Panc1 (cell line): ENCODE measurements around the gene TECPR2. TPM values are rescaled to one million over a fixed set of nuclear protein-coding genes. Genes with fewer than 3 reads are reported as not detected.
"Not testable (repeated sequence)": the region's sequence is repeated elsewhere in the genome, so short reads cannot be mapped to it uniquely, and the experiment has no call there.

Source experiments
- ATAC-seq: fragments of 200-7000 bp; cut with Tn5 transposase; 2 replicates; pipeline ENCODE4 v1.9.1; 2020; ENCODE audit warnings: mild to moderate bottlenecking, moderate library complexity
- BruUV-seq: library from RNA; stranded (reverse); fragments of 400-500 nt; replicated peaks from 2 replicates; lab custom pipeline; 2021; lab: Mats Ljungman, UMichigan
- CTCF ChIA-PET: fragments of 300-600 bp; sonication (Branson Sonifier 250); formaldehyde crosslinking; loops from one replicate; lab custom pipeline; 2022; ENCODE audit warnings: antibody characterized with exemption; lab: Charles Lee
- POLR2A ChIA-PET: fragments of 300-600 bp; sonication (Branson Sonifier 250); formaldehyde crosslinking; loops from one replicate; lab custom pipeline; 2022; ENCODE audit warnings: antibody characterized with exemption; lab: Charles Lee
- DNase-seq: peaks from one replicate; pipeline ENCODE4 v3.0.0-alpha.2; 2010; ENCODE audit warnings: low read depth, low spot score
- H3K27ac ChIP-seq: 2 replicates; pipeline ENCODE4 v1.5.1; 2011; ENCODE audit warnings: mild to moderate bottlenecking, low read length, inconsistent platforms
- H3K27me3 ChIP-seq: fragments of 200-500 bp; sonication (Bioruptor generic); 2 replicates; pipeline ENCODE4 v1.6.0; 2014; ENCODE audit warnings: low read length, inconsistent platforms; ENCODE audit not compliant: control insufficient read depth, insufficient read depth
- H3K36me3 ChIP-seq: fragments of 200-500 bp; sonication (Bioruptor generic); 2 replicates; pipeline ENCODE4 v1.5.1; 2014; ENCODE audit warnings: inconsistent platforms, mild to moderate bottlenecking, low read length, moderate library complexity; ENCODE audit not compliant: control insufficient read depth, insufficient read depth
- H3K4me1 ChIP-seq: 2 replicates; pipeline ENCODE4 v1.5.1; 2011; ENCODE audit warnings: inconsistent platforms, mild to moderate bottlenecking, low read length, moderate library complexity; ENCODE audit not compliant: control insufficient read depth, insufficient read depth
- H3K4me3 ChIP-seq, 2 experiments: 2 replicates each; pipeline ENCODE4 v1.5.1; 2011 to 2012; ENCODE audit warnings: low read depth in 2 of 2, low read length in 2 of 2, mild to moderate bottlenecking in 2 of 2, inconsistent platforms in 1 of 2, moderate library complexity in 1 of 2
- H3K9me3 ChIP-seq: fragments of 200-500 bp; sonication (Bioruptor generic); 2 replicates; pipeline ENCODE4 v1.5.1; 2014; ENCODE audit warnings: low read depth, mild to moderate bottlenecking, inconsistent platforms, low read length, moderate library complexity; ENCODE audit not compliant: control insufficient read depth, insufficient read depth
- POLR2AphosphoS5 ChIP-seq: IDR thresholded peaks from 2 replicates; pipeline ENCODE4 v1.6.1; 2012; ENCODE audit warnings: mild to moderate bottlenecking, low read depth, low read length, moderate library complexity
- REST ChIP-seq, 2 experiments: IDR thresholded peaks; 2 replicates each; pipeline ENCODE4 v1.6.1; 2011 to 2012; ENCODE audit warnings: low read depth in 2 of 2, control low read depth in 1 of 2, low read length in 1 of 2, mild to moderate bottlenecking in 1 of 2, moderate library complexity in 1 of 2; ENCODE audit not compliant: insufficient read depth in 1 of 2
- SIN3A ChIP-seq: IDR thresholded peaks from 2 replicates; pipeline ENCODE4 v1.6.1; 2012; ENCODE audit warnings: low read depth, mild to moderate bottlenecking, low read length, moderate library complexity, borderline replicate concordance; ENCODE audit not compliant: insufficient read depth
- TCF7L2 ChIP-seq: IDR thresholded peaks from 2 replicates; pipeline ENCODE4 v1.6.1; 2011; ENCODE audit warnings: mild to moderate bottlenecking, low read depth, low read length, inconsistent platforms
- in situ Hi-C: cut with HindIII; loops from 2 replicates; pipeline ENCODE4 v1.10.0; 2016; ENCODE audit warnings: low sequenced_read_pairs, low pct_unique_long_range_greater_than_20kb
- intact Hi-C: fragments of 100-400 bp; cut with micrococcal nuclease; formaldehyde crosslinking; loops from one replicate; pipeline ENCODE4 v1.10.0; 2022; ENCODE audit not compliant: unreplicated experiment
- total RNA-seq: library from RNA; stranded (reverse); gene quantifications from one replicate; pipeline ENCODE4 v1.2.1, GENCODE V29; 2021; ENCODE audit not compliant: unreplicated experiment
- TF ChIP-seq, protein P1 (sequence below): fragments of 450-650 bp; IDR thresholded peaks from 2 replicates; pipeline ENCODE4 v1.5.1; 2017; ENCODE audit warnings: mild to moderate bottlenecking

The TECPR2 gene
- total RNA-seq, 1 experiment from 2014 or later = 15.5 TPM

DNA sequence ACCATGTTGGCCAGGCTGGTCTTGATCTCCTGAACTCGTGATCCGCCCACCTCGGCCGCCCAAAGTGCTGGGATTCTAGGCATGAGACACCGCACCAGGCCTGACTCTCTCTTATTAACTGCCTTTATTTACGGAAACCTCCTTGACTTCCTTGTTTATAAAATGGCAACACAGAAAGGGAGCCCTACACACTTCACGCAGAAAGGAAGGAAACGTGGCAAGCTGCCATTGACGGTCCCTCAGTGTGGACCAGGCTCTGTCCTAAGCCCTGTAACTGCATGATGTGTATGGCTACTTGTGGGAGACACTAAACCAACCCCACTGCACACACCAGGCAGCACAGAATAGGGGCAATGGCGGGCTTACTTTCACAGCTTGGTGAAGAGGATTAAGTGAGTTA is 11.7 kb upstream of the TECPR2 start:
- BruUV-seq = no TSS peak
- Histone ChIP-seq H3K9me3 (no peaks in the 10 kb centered on the region), H3K27me3 (no peaks in the 10 kb centered on the region), H3K4me1 (no peaks in the 10 kb centered on the region), H3K4me3 (no peak overlapping the region), H3K36me3 (no peaks in the 10 kb centered on the region), H3K27ac (no peak overlapping the region)
- in situ Hi-C loops (no loop called here), intact Hi-C loops (no loop called here)
- TF ChIP-seq POLR2AphosphoS5 (no peak), REST (IDR thresholded peaks at IDR 0.05; ENCODE audit: insufficient read depth in 1 of 2, low read depth in 2 of 2, low read length in 1 of 2) (no peak), SIN3A (no peak), TCF7L2 (no peak)
- TF ChIP-seq, protein P1, sequence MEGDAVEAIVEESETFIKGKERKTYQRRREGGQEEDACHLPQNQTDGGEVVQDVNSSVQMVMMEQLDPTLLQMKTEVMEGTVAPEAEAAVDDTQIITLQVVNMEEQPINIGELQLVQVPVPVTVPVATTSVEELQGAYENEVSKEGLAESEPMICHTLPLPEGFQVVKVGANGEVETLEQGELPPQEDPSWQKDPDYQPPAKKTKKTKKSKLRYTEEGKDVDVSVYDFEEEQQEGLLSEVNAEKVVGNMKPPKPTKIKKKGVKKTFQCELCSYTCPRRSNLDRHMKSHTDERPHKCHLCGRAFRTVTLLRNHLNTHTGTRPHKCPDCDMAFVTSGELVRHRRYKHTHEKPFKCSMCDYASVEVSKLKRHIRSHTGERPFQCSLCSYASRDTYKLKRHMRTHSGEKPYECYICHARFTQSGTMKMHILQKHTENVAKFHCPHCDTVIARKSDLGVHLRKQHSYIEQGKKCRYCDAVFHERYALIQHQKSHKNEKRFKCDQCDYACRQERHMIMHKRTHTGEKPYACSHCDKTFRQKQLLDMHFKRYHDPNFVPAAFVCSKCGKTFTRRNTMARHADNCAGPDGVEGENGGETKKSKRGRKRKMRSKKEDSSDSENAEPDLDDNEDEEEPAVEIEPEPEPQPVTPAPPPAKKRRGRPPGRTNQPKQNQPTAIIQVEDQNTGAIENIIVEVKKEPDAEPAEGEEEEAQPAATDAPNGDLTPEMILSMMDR = no peak
- POLR2A ChIA-PET = no interaction called here
- DNase-seq (no peak), ATAC-seq (no peak)
- CTCF ChIA-PET = no interaction called here

GRCh38 chr14:102351593-102351992 is 11.1 kb upstream of the TECPR2 start:
- H3K9me3 ChIP-seq, H3K36me3 ChIP-seq, POLR2A ChIA-PET, ATAC-seq, H3K4me3 ChIP-seq, BruUV-seq, DNase-seq, H3K4me1 ChIP-seq, in situ Hi-C loops, H3K27me3 ChIP-seq, intact Hi-C loops, CTCF ChIA-PET, H3K27ac ChIP-seq: not testable (repeated sequence)

GRCh38 chr14:102352213-102352612 is 10.5 kb upstream of the TECPR2 start:
- Histone ChIP-seq H3K4me3 (no peak overlapping the region), H3K27ac (no peak overlapping the region), H3K27me3 (no peaks in the 10 kb centered on the region), H3K4me1 (no peaks in the 10 kb centered on the region), H3K36me3 (no peaks in the 10 kb centered on the region), H3K9me3 (no peaks in the 10 kb centered on the region)
- POLR2A ChIA-PET = interaction anchor here (0.6 kb wide), 1 partner anchor 20 kb away, joined by 4 read pairs; no protein-coding TSS in a partner anchor
- intact Hi-C loops = no loop called here
- no peak for TF ChIP-seq TCF7L2
- no peak for TF ChIP-seq POLR2AphosphoS5
- in situ Hi-C loops = no loop called here
- DNase-seq (no peak), ATAC-seq (no peak)
- CTCF ChIA-PET = no interaction called here
- no TSS peak for BruUV-seq
